ENCODE data around the gene NGEF.

- TF ChIP-seq, protein P1, sequence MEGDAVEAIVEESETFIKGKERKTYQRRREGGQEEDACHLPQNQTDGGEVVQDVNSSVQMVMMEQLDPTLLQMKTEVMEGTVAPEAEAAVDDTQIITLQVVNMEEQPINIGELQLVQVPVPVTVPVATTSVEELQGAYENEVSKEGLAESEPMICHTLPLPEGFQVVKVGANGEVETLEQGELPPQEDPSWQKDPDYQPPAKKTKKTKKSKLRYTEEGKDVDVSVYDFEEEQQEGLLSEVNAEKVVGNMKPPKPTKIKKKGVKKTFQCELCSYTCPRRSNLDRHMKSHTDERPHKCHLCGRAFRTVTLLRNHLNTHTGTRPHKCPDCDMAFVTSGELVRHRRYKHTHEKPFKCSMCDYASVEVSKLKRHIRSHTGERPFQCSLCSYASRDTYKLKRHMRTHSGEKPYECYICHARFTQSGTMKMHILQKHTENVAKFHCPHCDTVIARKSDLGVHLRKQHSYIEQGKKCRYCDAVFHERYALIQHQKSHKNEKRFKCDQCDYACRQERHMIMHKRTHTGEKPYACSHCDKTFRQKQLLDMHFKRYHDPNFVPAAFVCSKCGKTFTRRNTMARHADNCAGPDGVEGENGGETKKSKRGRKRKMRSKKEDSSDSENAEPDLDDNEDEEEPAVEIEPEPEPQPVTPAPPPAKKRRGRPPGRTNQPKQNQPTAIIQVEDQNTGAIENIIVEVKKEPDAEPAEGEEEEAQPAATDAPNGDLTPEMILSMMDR (IDR thresholded peaks at IDR 0.05): no peak
- no peak for TF ChIP-seq GTF2I (CRISPR knock-in tag; conservative IDR thresholded peaks at IDR 0.05)
- TF ChIP-seq CBFB (CRISPR knock-in tag; IDR thresholded peaks at IDR 0.05; ENCODE audit: low read depth): no peak
- no peak for TF ChIP-seq TCF7 (CRISPR knock-in tag; IDR thresholded peaks at IDR 0.05; ENCODE audit: low read depth)
- TF ChIP-seq SP1 (CRISPR knock-in tag; conservative IDR thresholded peaks at IDR 0.05): no peak
- no peak for TF ChIP-seq ZNF281 (CRISPR knock-in tag; IDR thresholded peaks at IDR 0.05)
Measured at GRCh38 chr2:232891621-232892071, 121.4 kb downstream of the NGEF start.
